Right forelimb (tissue), 1 donor: ENCODE measurements around the gene KCP.

Experiments
- DNase-seq: peaks from one replicate; pipeline ENCODE4 v3.0.0-alpha.2; 2018

Gene KCP

GRCh38 chr7:128852537-128853254 lies 57.8 kb downstream of the KCP start:
- DNase-seq: no peak

GRCh38 chr7:128849804-128850490 lies 60.6 kb downstream of the KCP start:
- DNase-seq: no peak

- no peak for DNase-seq
Measured at GRCh38 chr7:128849156-128849515, 61.4 kb downstream of the KCP start.

GRCh38 chr7:128848289-128849155 lies 62.0 kb downstream of the KCP start:
- DNase-seq: no peak

- no peak for DNase-seq
Measured at GRCh38 chr7:128847721-128848211, 62.7 kb downstream of the KCP start.

GRCh38 chr7:128846781-128847444 lies 63.6 kb downstream of the KCP start:
- no peak for DNase-seq

- DNase-seq: no peak
Measured at GRCh38 chr7:128845987-128846386, 64.5 kb downstream of the KCP start.

GRCh38 chr7:128845475-128845874 lies 65.0 kb downstream of the KCP start:
- no peak for DNase-seq

- DNase-seq: no peak
Measured at GRCh38 chr7:128844777-128845311, 65.7 kb downstream of the KCP start.

- DNase-seq: no peak
Measured at GRCh38 chr7:128843938-128844621, 66.4 kb downstream of the KCP start.

GRCh38 chr7:128842674-128843641 lies 67.6 kb downstream of the KCP start:
- DNase-seq: no peak

- DNase-seq: no peak
Measured at GRCh38 chr7:128841921-128842673, 68.4 kb downstream of the KCP start.

- DNase-seq: no peak
Measured at GRCh38 chr7:128841171-128841690, 69.3 kb downstream of the KCP start.

GRCh38 chr7:128840326-128841170 lies 70.0 kb downstream of the KCP start:
- DNase-seq: no peak

- DNase-seq: no peak
Measured at GRCh38 chr7:128839751-128840177, 70.7 kb downstream of the KCP start.

- no peak for DNase-seq
Measured at GRCh38 chr7:128838981-128839731, 71.4 kb downstream of the KCP start.

- no peak for DNase-seq
Measured at GRCh38 chr7:128838109-128838779, 72.3 kb downstream of the KCP start.
